ENCODE measurements around the gene METTL18.
A peak's percentile ranks its signal among the peaks of the same experiment; 100 is the strongest.
"Not testable (repeated sequence)": the region's sequence is repeated elsewhere in the genome, so short reads cannot be mapped to it uniquely, and the experiment has no call there.

The METTL18 gene

DNA sequence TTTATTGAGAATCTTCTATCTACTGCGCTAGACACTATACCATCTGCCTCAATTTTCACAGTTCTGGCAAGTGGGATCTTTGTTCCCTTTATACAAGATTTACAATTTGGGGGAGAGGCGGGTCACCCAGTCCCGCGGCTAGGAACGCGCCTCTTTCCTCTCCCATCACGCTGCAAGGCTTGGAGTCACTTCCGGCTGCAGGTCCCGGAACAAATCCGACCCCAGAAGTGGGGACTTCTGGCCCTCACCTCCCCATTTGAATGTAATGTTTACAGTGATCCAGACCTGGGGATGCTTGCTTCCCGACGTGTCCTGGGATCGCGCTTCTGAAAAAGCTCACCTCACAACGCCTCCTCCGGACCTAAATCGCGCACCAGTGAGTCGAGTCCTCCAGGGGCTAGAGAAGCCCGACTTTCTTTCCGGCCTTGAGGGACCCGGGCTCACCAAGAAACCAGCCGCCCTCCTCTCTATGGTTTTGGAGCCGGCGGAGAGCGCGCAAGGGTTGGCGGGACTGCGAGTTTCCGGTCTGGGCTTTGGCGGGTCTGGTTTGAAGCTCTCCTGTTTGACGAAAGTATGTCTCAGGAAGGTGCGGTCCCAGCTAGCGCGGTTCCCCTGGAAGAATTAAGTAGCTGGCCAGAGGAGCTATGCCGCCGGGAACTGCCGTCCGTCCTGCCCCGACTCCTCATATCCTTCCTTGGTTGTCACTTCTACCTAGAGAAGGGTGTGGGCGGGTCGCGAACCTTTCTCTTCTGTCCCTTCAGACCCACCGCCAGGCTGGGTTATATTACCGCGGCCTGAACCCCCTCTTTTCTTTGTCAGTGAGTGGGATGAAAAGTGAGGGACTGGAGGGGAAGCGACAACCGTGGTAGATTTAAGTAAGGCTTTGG is at the start of gene METTL18:
Gene METTL18 (minus strand): TSS at position 378 of the 887 bp plus-strand sequence. CDS start 1,212 bp downstream, outside the sequence.
- peak; percentile 59 for DNase-seq

DNA sequence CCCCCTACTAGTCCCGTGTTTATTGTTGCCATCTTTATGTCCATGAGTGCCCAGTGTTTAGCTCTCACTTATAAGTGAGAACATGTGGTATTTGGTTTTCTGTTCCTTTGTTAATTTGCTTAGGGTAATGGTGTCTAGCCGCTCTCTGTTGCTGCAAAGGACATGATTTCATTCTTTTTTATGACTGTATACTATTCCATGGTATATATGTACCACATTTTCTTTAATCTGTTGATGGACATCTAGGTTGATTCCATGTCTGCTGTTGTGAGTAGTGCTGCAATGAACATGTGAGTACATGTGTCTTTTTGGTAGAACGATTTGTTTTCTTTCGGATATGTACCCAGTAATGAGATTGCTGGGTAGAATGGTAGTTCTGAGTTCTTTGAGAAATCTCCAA is 44.2 kb upstream of the METTL18 start:
- no peak for DNase-seq

DNA sequence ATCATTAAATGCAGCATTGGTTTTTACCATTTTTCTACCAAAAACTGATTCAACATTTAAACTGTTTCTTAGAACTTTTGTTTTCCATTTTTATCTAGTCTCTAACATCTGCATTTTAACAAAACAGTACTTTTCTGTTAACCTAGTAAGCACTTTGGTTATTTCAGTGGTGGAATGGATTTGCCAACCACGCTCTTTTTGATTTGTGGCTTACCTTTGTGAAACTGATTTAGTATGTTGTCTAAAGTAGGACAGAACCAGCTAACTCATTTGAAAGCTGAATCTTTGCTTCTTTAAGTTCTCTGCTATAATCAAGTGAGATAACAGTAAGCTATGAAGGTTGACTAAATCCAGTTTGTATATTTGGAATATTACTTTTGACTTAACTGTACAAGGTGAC is 41.5 kb upstream of the METTL18 start:
- no peak for DNase-seq

GRCh38 chr1:169835647-169836046 is 40.9 kb upstream of the METTL18 start:
- no peak for DNase-seq

GRCh38 chr1:169834869-169835268 is 40.2 kb upstream of the METTL18 start:
- no peak for DNase-seq

GRCh38 chr1:169833179-169833901 is 38.6 kb upstream of the METTL18 start:
- no peak for DNase-seq

- no peak for DNase-seq
These were observed 35.0 kb upstream of the METTL18 start for GRCh38 chr1:169829671-169830070.

GRCh38 chr1:169824153-169824552 is 29.4 kb upstream of the METTL18 start:
- DNase-seq = no peak

DNA sequence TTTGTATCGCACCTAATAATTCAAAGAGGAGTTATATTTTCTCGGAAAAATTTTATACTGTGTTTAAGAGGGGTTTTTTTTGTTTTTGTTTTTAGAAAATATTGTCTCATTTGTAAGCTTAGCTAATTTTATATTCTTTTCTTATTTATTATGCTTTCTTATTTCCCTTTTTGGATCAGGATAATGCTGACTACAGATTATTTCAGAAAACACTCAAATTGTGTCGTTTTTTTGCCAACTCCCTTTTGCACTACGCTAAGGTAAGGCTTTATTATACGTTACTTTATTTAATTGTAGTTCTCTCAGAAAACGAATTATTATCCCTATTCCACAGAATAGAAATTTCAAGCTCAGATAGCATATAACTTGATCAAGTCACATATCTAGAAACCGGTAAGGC is 26.8 kb upstream of the METTL18 start:
- DNase-seq = no peak

DNA sequence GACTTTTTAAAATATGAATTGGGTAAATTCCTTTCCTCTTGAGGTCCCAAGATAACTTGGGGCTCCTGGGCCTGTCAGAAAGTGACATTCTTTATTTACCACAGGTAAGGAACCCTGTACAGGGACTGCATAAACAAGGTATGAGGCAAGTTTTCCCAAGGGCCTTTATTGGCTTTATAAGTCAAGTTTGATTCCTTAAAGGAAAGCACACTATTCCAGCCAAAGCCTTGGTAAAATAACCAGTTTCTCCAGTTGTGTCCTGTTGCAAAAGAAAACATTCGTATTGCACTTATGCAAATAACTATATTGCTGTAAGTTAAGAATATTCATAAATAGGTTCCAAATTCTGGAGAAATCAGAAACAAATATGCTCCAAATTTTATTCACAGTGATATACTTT is 21.9 kb upstream of the METTL18 start:
- DNase-seq = no peak

- DNase-seq = no peak
These were observed 19.6 kb upstream of the METTL18 start for GRCh38 chr1:169814265-169814664.

DNA sequence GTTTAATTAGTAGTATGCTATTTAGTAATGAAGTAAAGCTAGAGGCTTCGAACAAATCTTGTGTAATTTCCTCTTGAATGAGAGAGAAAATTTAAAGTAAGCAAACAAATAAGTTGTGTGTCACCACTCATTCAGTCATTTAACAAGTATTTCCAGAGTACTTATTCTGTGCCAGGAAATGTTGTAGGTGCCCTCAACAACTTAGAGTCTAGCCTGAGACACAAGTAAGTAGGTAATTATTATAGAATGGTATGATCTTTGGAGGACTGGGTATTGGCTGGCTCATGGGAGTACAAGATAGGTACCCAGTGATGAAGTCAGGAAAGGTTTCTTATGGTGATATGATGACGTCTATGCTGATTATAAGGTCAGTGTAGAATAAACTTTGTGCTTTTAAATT is 17.4 kb upstream of the METTL18 start:
- no peak for DNase-seq

GRCh38 chr1:169811418-169812035 is 16.8 kb upstream of the METTL18 start:
- not testable (repeated sequence) for DNase-seq

DNA sequence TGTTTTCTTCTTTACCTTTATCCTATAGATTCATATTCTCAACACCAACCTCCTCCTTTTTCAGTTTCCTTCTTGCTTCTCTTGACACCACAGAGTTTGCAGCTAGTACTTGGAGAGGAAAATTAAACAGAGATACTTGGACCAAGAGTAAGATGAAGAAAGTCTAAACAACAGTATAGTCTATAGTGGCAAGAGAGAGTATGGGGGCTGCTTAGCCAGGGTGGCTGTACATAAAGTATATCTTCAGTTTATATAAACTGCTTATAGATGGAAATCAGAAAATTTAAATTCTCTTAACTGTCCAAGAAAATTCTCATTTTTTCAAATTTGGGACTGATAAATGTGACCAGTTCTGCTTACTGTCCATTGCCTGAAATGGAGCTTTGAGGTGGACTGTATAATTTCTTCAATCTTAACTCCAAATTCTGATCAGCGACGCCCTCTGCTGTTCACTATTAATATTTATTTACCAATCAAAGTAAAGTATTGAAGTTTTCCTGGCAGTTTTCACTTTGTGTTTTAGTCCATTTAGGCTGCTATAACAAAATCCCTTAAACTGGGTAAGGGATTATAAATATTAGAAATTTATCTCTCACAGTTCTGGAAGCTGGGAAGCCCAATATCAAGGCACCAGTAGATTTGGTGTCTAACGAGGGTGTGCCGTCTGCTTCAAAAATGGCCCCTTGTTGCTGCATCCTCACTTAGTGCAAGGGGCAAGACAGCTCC is 14.8 kb upstream of the METTL18 start:
- no peak for DNase-seq

- DNase-seq = no peak
These were observed 10.2 kb upstream of the METTL18 start for GRCh38 chr1:169804941-169805340.

DNA sequence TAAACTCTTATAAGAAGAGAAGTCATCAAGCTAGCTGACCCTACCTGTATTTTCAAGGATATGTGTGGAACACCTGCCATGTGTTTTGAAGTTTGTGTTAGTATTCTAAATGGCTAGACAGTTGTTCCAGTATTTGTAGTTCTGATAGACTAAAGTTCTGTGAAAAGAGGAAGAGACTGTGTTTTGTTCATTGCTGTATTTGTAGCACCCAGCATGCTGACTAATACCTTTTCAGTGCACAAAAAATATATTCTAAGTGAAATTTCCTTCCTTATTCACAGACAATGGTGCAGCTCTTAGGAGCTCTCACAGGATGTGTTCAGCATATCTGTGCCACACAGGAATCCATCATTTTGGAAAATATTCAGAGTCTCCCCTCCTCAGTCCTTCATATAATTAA is 8.2 kb upstream of the METTL18 start:
- DNase-seq = no peak

GRCh38 chr1:169797281-169797680 is 2.6 kb upstream of the METTL18 start:
- DNase-seq = no peak

- DNase-seq = no peak
These were observed 1.6 kb upstream of the METTL18 start for GRCh38 chr1:169796274-169796810.

DNA sequence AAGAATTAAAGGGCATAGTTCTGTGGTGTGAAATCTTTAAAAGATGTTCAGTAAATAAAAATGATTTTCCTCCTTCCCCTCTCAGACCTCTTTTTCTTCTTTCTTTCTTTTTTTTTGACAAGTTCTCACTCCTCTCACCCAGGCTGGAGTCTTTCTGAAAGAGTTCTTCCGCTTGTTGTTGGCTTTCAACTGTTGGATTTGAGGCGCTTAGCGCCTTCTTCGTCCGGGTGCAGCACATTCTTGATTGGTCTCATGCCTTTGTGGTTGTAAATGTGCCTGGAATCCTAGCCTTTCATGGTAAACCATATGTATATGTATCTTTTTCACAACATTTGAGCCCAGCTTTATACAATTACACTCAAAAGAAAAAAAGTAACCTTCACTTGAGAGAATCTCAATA is 980 bp upstream of the METTL18 start:
- no peak for DNase-seq

DNA sequence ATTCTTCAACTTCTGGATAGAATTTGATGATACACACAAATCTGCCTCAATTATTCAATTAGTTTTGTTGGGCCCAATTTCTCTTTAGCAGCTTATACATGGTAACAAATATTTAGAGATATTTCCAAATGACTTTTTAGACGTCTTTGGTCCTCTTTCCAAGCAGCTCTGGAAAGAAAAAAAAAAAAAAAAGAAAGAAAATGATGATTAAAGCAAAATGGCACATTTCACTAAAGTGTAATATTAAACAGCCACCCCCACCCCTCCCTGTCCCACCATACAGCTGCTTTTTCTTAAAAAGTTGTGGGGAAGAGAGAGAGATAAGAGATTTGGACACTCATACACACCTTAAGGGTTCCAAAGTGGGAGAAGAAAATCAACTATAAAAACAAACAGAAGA is 977 bp downstream of the METTL18 start:
- DNase-seq = no peak

- no peak for DNase-seq
These were observed 6.3 kb downstream of the METTL18 start for GRCh38 chr1:169788402-169788801.

- DNase-seq = no peak
These were observed 7.7 kb downstream of the METTL18 start for GRCh38 chr1:169786974-169787373.

DNA sequence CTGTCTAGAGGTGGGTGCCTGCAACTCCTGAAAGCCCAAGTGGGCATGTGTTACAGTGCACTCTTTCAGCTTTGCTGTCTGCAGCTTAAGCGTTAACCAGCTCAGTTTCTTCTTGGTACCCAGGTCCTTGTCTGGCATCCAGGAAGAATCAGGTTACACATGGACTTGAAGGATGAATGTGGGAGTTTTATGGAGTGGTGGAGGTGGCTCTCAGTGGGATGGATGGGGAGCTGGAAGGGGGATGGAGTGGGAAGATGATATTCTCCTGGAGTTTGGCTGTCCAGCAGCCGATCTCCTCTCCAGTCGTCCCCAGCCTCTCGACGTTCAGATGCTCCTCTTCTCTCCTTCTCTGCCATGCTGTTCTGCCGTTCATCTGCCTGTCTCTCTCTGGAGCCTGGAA is 9.4 kb downstream of the METTL18 start:
- no peak for DNase-seq
